K562 (cell line): ENCODE data around the gene TMED4. TPM values are rescaled to one million over a fixed set of nuclear protein-coding genes. Genes with fewer than 3 reads are reported as not detected.

Experiments used
- AFF1 ChIP-seq, 2 experiments: fragments of 450-650 bp; IDR thresholded peaks; 2 replicates each; pipeline ENCODE4 v1.6.1; 2018; ENCODE audit warnings: mild to moderate bottlenecking in 2 of 2, low read depth in 1 of 2; ENCODE audit not compliant: partially characterized antibody in 2 of 2
- ARID3A ChIP-seq: IDR thresholded peaks from 2 replicates; pipeline ENCODE4 v1.6.1; 2012; ENCODE audit warnings: low read depth, low read length, improper control_type of control experiment, borderline replicate concordance
- DNMT1 ChIP-seq: fragments of 450-650 bp; IDR thresholded peaks from 2 replicates; pipeline ENCODE4 v1.6.1; 2016; ENCODE audit warnings: antibody characterized with exemption, mild to moderate bottlenecking
- ELK1 ChIP-seq: sonication (generic); formaldehyde crosslinking; IDR thresholded peaks from 2 replicates; pipeline ENCODE4 v1.8.1; 2022; ENCODE audit warnings: missing genetic modification reagents
- GATA2 ChIP-seq: sonication (generic); formaldehyde crosslinking; IDR thresholded peaks from 2 replicates; pipeline ENCODE4 v1.4.0; 2020; ENCODE audit warnings: mild to moderate bottlenecking, missing genetic modification reagents
- HBP1 ChIP-seq: fragments of 450-650 bp; formaldehyde crosslinking; IDR thresholded peaks from 2 replicates; pipeline ENCODE4 v1.4.0; 2022; ENCODE audit warnings: missing genetic modification characterization
- HOMEZ ChIP-seq: fragments of 250-450 bp; sonication (Bioruptor Pico); IDR thresholded peaks from 2 replicates; pipeline ENCODE4 v1.4.0; 2020; ENCODE audit warnings: mild to moderate bottlenecking, moderate library complexity
- MLLT1 ChIP-seq, 2 experiments: fragments of 450-650 bp; IDR thresholded peaks; 2 replicates each; pipeline ENCODE4 v1.6.1; 2016
- MNT ChIP-seq, 2 experiments: fragments of 450-650 bp; conservative IDR thresholded peaks; 2 replicates each; pipeline ENCODE4 v1.6.1; 2017; ENCODE audit warnings: mild to moderate bottlenecking in 2 of 2, moderate library complexity in 2 of 2
- NR3C1 ChIP-seq: sonication (generic); formaldehyde crosslinking; IDR thresholded peaks from 2 replicates; pipeline ENCODE4 v1.8.1; 2022; ENCODE audit warnings: missing genetic modification reagents
- TCF3 ChIP-seq: sonication (generic); formaldehyde crosslinking; IDR thresholded peaks from 2 replicates; pipeline ENCODE4 v1.4.0; 2020; ENCODE audit warnings: mild to moderate bottlenecking, missing genetic modification reagents
- ZNF436 ChIP-seq: fragments of 250-450, 450-650 bp; sonication (Bioruptor Pico); formaldehyde crosslinking; IDR thresholded peaks from 2 replicates; pipeline ENCODE4 v1.7.0; 2020; ENCODE audit warnings: mild to moderate bottlenecking
- ZNF696 ChIP-seq: fragments of 250-450 bp; sonication (Bioruptor Pico); conservative IDR thresholded peaks from 2 replicates; pipeline ENCODE4 v1.4.0; 2020; ENCODE audit warnings: mild to moderate bottlenecking, moderate library complexity
- polyA plus RNA-seq, 8 experiments: library from polyadenylated mRNA; depleted of rRNA in 4 of 8; stranded (reverse) in 5 of 8; unstranded in 3 of 8; fragments of >200 nt; fragmentation: Nextera tagmentation in 2 of 8; fragmentation: Illumina TruSeq in 1 of 8; extraction: Ambion mirVana in 2 of 8; extraction: Trizol in 1 of 8; gene quantifications; 2 replicates each; pipeline versions ENCODE4 v1.2.1 to v1.2.3, GENCODE V29; 2011 to 2014; ENCODE audit warnings: inconsistent platforms in 1 of 8, missing spikeins in 1 of 8
- total RNA-seq, 7 experiments: library from RNA; depleted of rRNA in 6 of 7; stranded (reverse); fragments of >200 nt in 6 of 7; fragmentation: Illumina TruSeq in 2 of 7; extraction: Trizol in 2 of 7; gene quantifications; 2 replicates each; pipeline versions ENCODE4 v1.2.1 to v1.2.3, GENCODE V29; 2011 to 2021; ENCODE audit warnings: low replicate concordance in 1 of 7

The TMED4 gene
- total and polyA plus RNA-seq, 9 of the 15 experiments (the other 6 are each of a cell fraction or from before 2014, with no cell fraction given), result 20.3 to 64.0 (median 42.1) TPM

- TF ChIP-seq MNT (conservative IDR thresholded peaks at IDR 0.05), result no peak; a peak in 1 of 4 replicates
- TF ChIP-seq NR3C1 (CRISPR knock-in tag), result no peak
- no peak for TF ChIP-seq ELK1 (CRISPR knock-in tag)
- TF ChIP-seq MLLT1 (IDR thresholded peaks at IDR 0.05), result no peak
- no peak for TF ChIP-seq GATA2 (CRISPR knock-in tag)
- TF ChIP-seq HOMEZ (CRISPR knock-in tag), result no peak
- TF ChIP-seq TCF3 (CRISPR knock-in tag), result no peak
- TF ChIP-seq DNMT1, result no peak
- TF ChIP-seq ARID3A, result no peak
- TF ChIP-seq HBP1, result no peak
- no peak for TF ChIP-seq ZNF696 (CRISPR knock-in tag)
- no peak for TF ChIP-seq AFF1 (IDR thresholded peaks at IDR 0.05; ENCODE audit: low read depth in 1 of 2, partially characterized antibody in 2 of 2)
- no peak for TF ChIP-seq ZNF436 (CRISPR knock-in tag)
Observed at GRCh38 chr7:44581879-44582603, at the start of gene TMED4 (continued).
